ENCODE results near the gene BCAR1. TPM values are rescaled to one million over a fixed set of nuclear protein-coding genes. Genes with fewer than 3 reads are reported as not detected.
"Not testable (repeated sequence)": the region's sequence is repeated elsewhere in the genome, so short reads cannot be mapped to it uniquely, and the experiment has no call there.

BCAR1 gene
- polyA plus RNA-seq, 2 donors = 20.2 to 25.7 TPM

GRCh38 chr16:75219838-75220237 is 31.6 kb downstream of the BCAR1 start:
- H3K4me3 ChIP-seq (ENCODE audit: low read depth in 1 of 2, low read length in 2 of 2) = no peak overlapping the region

GRCh38 chr16:75219088-75219487 is 32.3 kb downstream of the BCAR1 start:
- Histone ChIP-seq H3K36me3 (ENCODE audit: control insufficient read depth in 2 of 2, insufficient read depth in 2 of 2, low read length in 1 of 2) (no peaks in the 10 kb centered on the region), H3K4me1 (ENCODE audit: control insufficient read depth in 2 of 2, insufficient read depth in 2 of 2, low read length in 1 of 2) (no peaks in the 10 kb centered on the region), H3K9me3 (ENCODE audit: control insufficient read depth in 2 of 2, insufficient read depth in 1 of 2, low read depth in 1 of 2, low read length in 1 of 2) (no peaks in the 10 kb centered on the region), H3K27me3 (ENCODE audit: control insufficient read depth in 1 of 2, insufficient read depth in 2 of 2, low read length in 2 of 2) (no peaks in the 10 kb centered on the region), H3K27ac (ENCODE audit: low read depth in 2 of 2, low read length in 1 of 2) (no peak overlapping the region), H3K4me3 (ENCODE audit: low read depth in 1 of 2, low read length in 2 of 2) (no peak overlapping the region)
- WGBS, 2 donors = 54 to 74% methylated on average over 4 of the region's 4 CpGs

More at GRCh38 chr16:75219838-75220237, 31.6 kb downstream of the BCAR1 start:
- H3K27ac ChIP-seq (ENCODE audit: low read depth in 2 of 2, low read length in 1 of 2) = no peak overlapping the region
- no peaks in the 10 kb centered on the region for H3K27me3 ChIP-seq (ENCODE audit: control insufficient read depth in 1 of 2, insufficient read depth in 2 of 2, low read length in 2 of 2)
- H3K4me1 ChIP-seq (ENCODE audit: control insufficient read depth in 2 of 2, insufficient read depth in 2 of 2, low read length in 1 of 2) = no peaks in the 10 kb centered on the region
- 59 to 62% methylated on average over 5 of the region's 5 CpGs for WGBS, 2 donors
- no peaks in the 10 kb centered on the region for H3K36me3 ChIP-seq (ENCODE audit: control insufficient read depth in 2 of 2, insufficient read depth in 2 of 2, low read length in 1 of 2)
- H3K9me3 ChIP-seq (ENCODE audit: control insufficient read depth in 2 of 2, insufficient read depth in 1 of 2, low read depth in 1 of 2, low read length in 1 of 2) = no peaks in the 10 kb centered on the region

GRCh38 chr16:75218256-75219076 is 33.0 kb downstream of the BCAR1 start, which contains the start of gene CTRB1:
Gene CTRB1 (plus strand): TSS chr16:75218988. CDS start chr16:75219008, 20 bp downstream.
- Histone ChIP-seq H3K27me3 (ENCODE audit: control insufficient read depth in 1 of 2, insufficient read depth in 2 of 2, low read length in 2 of 2) (no peaks in the 10 kb centered on the region), H3K27ac (ENCODE audit: low read depth in 2 of 2, low read length in 1 of 2) (no peak within 1 kb of the TSS), H3K36me3 (ENCODE audit: control insufficient read depth in 2 of 2, insufficient read depth in 2 of 2, low read length in 1 of 2) (no peaks in the 10 kb centered on the region), H3K4me3 (ENCODE audit: low read depth in 1 of 2, low read length in 2 of 2) (no peak within 1 kb of the TSS), H3K9me3 (ENCODE audit: control insufficient read depth in 2 of 2, insufficient read depth in 1 of 2, low read depth in 1 of 2, low read length in 1 of 2) (no peaks in the 10 kb centered on the region), H3K4me1 (ENCODE audit: control insufficient read depth in 2 of 2, insufficient read depth in 2 of 2, low read length in 1 of 2) (no peaks in the 10 kb centered on the region)
- 73 to 79% methylated on average over 18 to 19 of the region's 19 CpGs for WGBS, 2 donors

- Histone ChIP-seq H3K27me3 (ENCODE audit: control insufficient read depth in 1 of 2, insufficient read depth in 2 of 2, low read length in 2 of 2) (no peaks in the 10 kb centered on the region), H3K36me3 (ENCODE audit: control insufficient read depth in 2 of 2, insufficient read depth in 2 of 2, low read length in 1 of 2) (no peaks in the 10 kb centered on the region), H3K4me1 (ENCODE audit: control insufficient read depth in 2 of 2, insufficient read depth in 2 of 2, low read length in 1 of 2) (no peaks in the 10 kb centered on the region), H3K4me3 (ENCODE audit: low read depth in 1 of 2, low read length in 2 of 2) (no peak overlapping the region), H3K27ac (ENCODE audit: low read depth in 2 of 2, low read length in 1 of 2) (no peak overlapping the region), H3K9me3 (ENCODE audit: control insufficient read depth in 2 of 2, insufficient read depth in 1 of 2, low read depth in 1 of 2, low read length in 1 of 2) (no peaks in the 10 kb centered on the region)
- 78 to 90% methylated on average over 11 of the region's 11 CpGs for WGBS, 2 donors
Measured at GRCh38 chr16:75217389-75217851, 34.0 kb downstream of the BCAR1 start.

- Histone ChIP-seq H3K4me1 (ENCODE audit: control insufficient read depth in 2 of 2, insufficient read depth in 2 of 2, low read length in 1 of 2) (no peaks in the 10 kb centered on the region), H3K27me3 (ENCODE audit: control insufficient read depth in 1 of 2, insufficient read depth in 2 of 2, low read length in 2 of 2) (no peaks in the 10 kb centered on the region), H3K27ac (ENCODE audit: low read depth in 2 of 2, low read length in 1 of 2) (no peak overlapping the region), H3K9me3 (ENCODE audit: control insufficient read depth in 2 of 2, insufficient read depth in 1 of 2, low read depth in 1 of 2, low read length in 1 of 2) (no peaks in the 10 kb centered on the region), H3K4me3 (ENCODE audit: low read depth in 1 of 2, low read length in 2 of 2) (no peak overlapping the region), H3K36me3 (ENCODE audit: control insufficient read depth in 2 of 2, insufficient read depth in 2 of 2, low read length in 1 of 2) (no peaks in the 10 kb centered on the region)
- WGBS, 2 donors = 77 to 83% methylated on average over 7 of the region's 7 CpGs
Measured at GRCh38 chr16:75216576-75216975, 34.8 kb downstream of the BCAR1 start.

GRCh38 chr16:75216127-75216526 is 35.3 kb downstream of the BCAR1 start:
- Histone ChIP-seq H3K4me1 (ENCODE audit: control insufficient read depth in 2 of 2, insufficient read depth in 2 of 2, low read length in 1 of 2) (no peaks in the 10 kb centered on the region), H3K4me3 (ENCODE audit: low read depth in 1 of 2, low read length in 2 of 2) (no peak overlapping the region), H3K27ac (ENCODE audit: low read depth in 2 of 2, low read length in 1 of 2) (no peak overlapping the region), H3K27me3 (ENCODE audit: control insufficient read depth in 1 of 2, insufficient read depth in 2 of 2, low read length in 2 of 2) (no peaks in the 10 kb centered on the region), H3K9me3 (ENCODE audit: control insufficient read depth in 2 of 2, insufficient read depth in 1 of 2, low read depth in 1 of 2, low read length in 1 of 2) (no peaks in the 10 kb centered on the region), H3K36me3 (ENCODE audit: control insufficient read depth in 2 of 2, insufficient read depth in 2 of 2, low read length in 1 of 2) (no peaks in the 10 kb centered on the region)
- WGBS, 2 donors = 80 to 84% methylated on average over 2 of the region's 2 CpGs

GRCh38 chr16:75211286-75211685 is 40.1 kb downstream of the BCAR1 start:
- not testable (repeated sequence) for H3K4me3 ChIP-seq (ENCODE audit: low read depth in 1 of 2, low read length in 2 of 2); H3K36me3 ChIP-seq (ENCODE audit: control insufficient read depth in 2 of 2, insufficient read depth in 2 of 2, low read length in 1 of 2); H3K4me1 ChIP-seq (ENCODE audit: control insufficient read depth in 2 of 2, insufficient read depth in 2 of 2, low read length in 1 of 2); H3K27ac ChIP-seq (ENCODE audit: low read depth in 2 of 2, low read length in 1 of 2); H3K27me3 ChIP-seq (ENCODE audit: control insufficient read depth in 1 of 2, insufficient read depth in 2 of 2, low read length in 2 of 2); H3K9me3 ChIP-seq (ENCODE audit: control insufficient read depth in 2 of 2, insufficient read depth in 1 of 2, low read depth in 1 of 2, low read length in 1 of 2)
- WGBS, 2 donors = 85 to 88% methylated on average over 10 of the region's 10 CpGs

GRCh38 chr16:75209944-75210343 is 41.5 kb downstream of the BCAR1 start:
- Histone ChIP-seq H3K9me3 (ENCODE audit: control insufficient read depth in 2 of 2, insufficient read depth in 1 of 2, low read depth in 1 of 2, low read length in 1 of 2) (no peaks in the 10 kb centered on the region), H3K4me3 (ENCODE audit: low read depth in 1 of 2, low read length in 2 of 2) (no peak overlapping the region), H3K27ac (ENCODE audit: low read depth in 2 of 2, low read length in 1 of 2) (no peak overlapping the region), H3K27me3 (ENCODE audit: control insufficient read depth in 1 of 2, insufficient read depth in 2 of 2, low read length in 2 of 2) (no peaks in the 10 kb centered on the region), H3K4me1 (ENCODE audit: control insufficient read depth in 2 of 2, insufficient read depth in 2 of 2, low read length in 1 of 2) (peaks cover 2 to 4% of the 10 kb centered on the region in 2 donors), H3K36me3 (ENCODE audit: control insufficient read depth in 2 of 2, insufficient read depth in 2 of 2, low read length in 1 of 2) (no peaks in the 10 kb centered on the region)
- WGBS, 2 donors = 86 to 91% methylated on average over 5 of the region's 5 CpGs

- whole genome bisulfite sequencing, 2 donors = 85 to 91% methylated on average over 7 of the region's 7 CpGs
- H3K27me3 ChIP-seq (ENCODE audit: control insufficient read depth in 1 of 2, insufficient read depth in 2 of 2, low read length in 2 of 2); H3K36me3 ChIP-seq (ENCODE audit: control insufficient read depth in 2 of 2, insufficient read depth in 2 of 2, low read length in 1 of 2); H3K27ac ChIP-seq (ENCODE audit: low read depth in 2 of 2, low read length in 1 of 2); H3K9me3 ChIP-seq (ENCODE audit: control insufficient read depth in 2 of 2, insufficient read depth in 1 of 2, low read depth in 1 of 2, low read length in 1 of 2); H3K4me1 ChIP-seq (ENCODE audit: control insufficient read depth in 2 of 2, insufficient read depth in 2 of 2, low read length in 1 of 2); H3K4me3 ChIP-seq (ENCODE audit: low read depth in 1 of 2, low read length in 2 of 2): not testable (repeated sequence)
Measured at GRCh38 chr16:75209514-75209913, 41.9 kb downstream of the BCAR1 start.

Measured in esophagus (tissue), 2 donors.